ENCODE measurements around the gene WIPF3. TPM values are rescaled to one million over a fixed set of nuclear protein-coding genes. Genes with fewer than 3 reads are reported as not detected.
A peak's percentile ranks its signal among the peaks of the same experiment; 100 is the strongest.

Gene WIPF3
- total and polyA plus RNA-seq, 7 experiments from 2014 or later = 0.08 TPM; not detected in 6

DNA sequence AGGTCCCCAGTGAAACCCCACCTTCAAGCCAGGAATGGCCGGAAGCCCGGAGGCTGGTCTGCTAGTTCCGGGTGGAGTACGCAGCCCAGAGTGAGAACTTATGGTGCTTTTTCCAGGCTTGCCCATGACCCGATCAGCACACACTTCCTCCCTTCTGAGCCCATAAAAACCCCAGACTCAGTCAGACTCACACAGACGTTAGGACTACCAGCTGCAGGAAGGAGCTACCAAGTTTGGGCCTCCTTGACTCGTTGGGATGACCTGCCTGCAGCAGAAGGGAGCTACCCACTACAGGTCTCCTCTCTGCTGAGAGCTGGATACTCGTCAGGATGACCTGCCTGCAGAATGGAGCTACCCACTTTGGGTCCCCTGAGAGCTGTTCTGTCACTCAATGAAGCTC lies 144.2 kb downstream of the WIPF3 start:
- Histone ChIP-seq H3K9me3 (ENCODE audit: control insufficient read depth in 2 of 3, low read length in 3 of 3) (no peaks in the 10 kb centered on the region), H3K36me3 (ENCODE audit: control insufficient read depth in 2 of 3, insufficient read depth in 3 of 3, low read length in 3 of 3) (no peaks in the 10 kb centered on the region), H3K4me1 (ENCODE audit: control insufficient read depth in 2 of 2, insufficient read depth in 2 of 2, low read length in 2 of 2) (no peaks in the 10 kb centered on the region), H3K27me3 (ENCODE audit: control insufficient read depth in 2 of 2, insufficient read depth in 2 of 2, low read length in 2 of 2) (no peaks in the 10 kb centered on the region), H3K4me3 (ENCODE audit: low read length) (no peak overlapping the region), H3K27ac (ENCODE audit: low read depth, low read length) (no peak overlapping the region)
- H3K4me3 Mint-ChIP-seq = no peak overlapping the region
- ATAC-seq = no peak
- peaks cover 0 to 3% (median 3%) of the 10 kb centered on the region in 5 donors for H3K36me3 Mint-ChIP-seq
- peaks cover under 1 to 7% (median 4%) of the 10 kb centered on the region in 7 donors for H3K4me1 Mint-ChIP-seq
- ChIA-PET CTCF (no interaction called here), POLR2A (no interaction called here)
- DNase-seq = no peak
- H3K27me3 Mint-ChIP-seq = peaks cover 0 to 10% (median 3%) of the 10 kb centered on the region in 5 donors
- intact Hi-C loops (cut with micrococcal nuclease) = loop anchor here in 1 of 2 donors (5.0 kb wide), 1 partner anchor 112 kb away; no protein-coding TSS in a partner anchor
- H3K27ac Mint-ChIP-seq = no peak overlapping the region
- peaks cover 0 to 3% (median 0%) of the 10 kb centered on the region in 11 donors for H3K9me3 Mint-ChIP-seq

DNA sequence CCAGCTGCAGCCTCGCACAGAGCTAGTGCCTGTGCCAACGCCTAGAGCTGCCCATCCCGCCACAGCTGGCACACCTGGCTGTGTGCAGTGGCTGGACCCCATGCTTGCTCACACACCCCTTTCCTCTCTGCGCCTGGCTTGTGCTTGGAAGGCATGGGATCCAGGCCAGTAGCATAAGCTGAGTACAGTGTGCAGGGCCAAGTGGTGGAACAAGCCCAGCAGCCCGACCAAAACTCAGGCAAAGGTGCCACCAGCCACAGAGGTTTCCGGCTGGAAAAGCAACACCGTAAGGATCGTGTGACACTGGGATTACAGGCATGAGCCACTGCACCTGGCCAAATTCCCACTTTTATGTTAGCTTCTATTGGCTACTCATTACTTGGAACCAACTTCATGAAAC lies 144.9 kb downstream of the WIPF3 start:
- Histone ChIP-seq H3K4me1 (ENCODE audit: control insufficient read depth in 2 of 2, insufficient read depth in 2 of 2, low read length in 2 of 2) (peaks cover 0 to 5% of the 10 kb centered on the region in 2 donors), H3K9me3 (ENCODE audit: control insufficient read depth in 2 of 3, low read length in 3 of 3) (no peaks in the 10 kb centered on the region), H3K36me3 (ENCODE audit: control insufficient read depth in 2 of 3, insufficient read depth in 3 of 3, low read length in 3 of 3) (no peaks in the 10 kb centered on the region), H3K27ac (ENCODE audit: low read depth, low read length) (no peak overlapping the region), H3K4me3 (ENCODE audit: low read length) (no peak overlapping the region), H3K27me3 (ENCODE audit: control insufficient read depth in 2 of 2, insufficient read depth in 2 of 2, low read length in 2 of 2) (no peaks in the 10 kb centered on the region)
- ChIA-PET POLR2A (no interaction called here), CTCF (no interaction called here)
- no peak overlapping the region for H3K27ac Mint-ChIP-seq
- peaks cover 0 to 10% (median 3%) of the 10 kb centered on the region in 5 donors for H3K27me3 Mint-ChIP-seq
- H3K36me3 Mint-ChIP-seq = peaks cover 0 to 3% (median 3%) of the 10 kb centered on the region in 5 donors
- H3K9me3 Mint-ChIP-seq = peaks cover 0 to 3% (median 0%) of the 10 kb centered on the region in 11 donors
- DNase-seq (no peak), ATAC-seq (no peak)
- no peak overlapping the region for H3K4me3 Mint-ChIP-seq
- peaks cover 6 to 14% (median 11%) of the 10 kb centered on the region in 7 donors for H3K4me1 Mint-ChIP-seq
- intact Hi-C loops (cut with micrococcal nuclease) = loop anchor here in 1 of 2 donors (5.0 kb wide), 1 partner anchor 111 kb away; no protein-coding TSS in a partner anchor

DNA sequence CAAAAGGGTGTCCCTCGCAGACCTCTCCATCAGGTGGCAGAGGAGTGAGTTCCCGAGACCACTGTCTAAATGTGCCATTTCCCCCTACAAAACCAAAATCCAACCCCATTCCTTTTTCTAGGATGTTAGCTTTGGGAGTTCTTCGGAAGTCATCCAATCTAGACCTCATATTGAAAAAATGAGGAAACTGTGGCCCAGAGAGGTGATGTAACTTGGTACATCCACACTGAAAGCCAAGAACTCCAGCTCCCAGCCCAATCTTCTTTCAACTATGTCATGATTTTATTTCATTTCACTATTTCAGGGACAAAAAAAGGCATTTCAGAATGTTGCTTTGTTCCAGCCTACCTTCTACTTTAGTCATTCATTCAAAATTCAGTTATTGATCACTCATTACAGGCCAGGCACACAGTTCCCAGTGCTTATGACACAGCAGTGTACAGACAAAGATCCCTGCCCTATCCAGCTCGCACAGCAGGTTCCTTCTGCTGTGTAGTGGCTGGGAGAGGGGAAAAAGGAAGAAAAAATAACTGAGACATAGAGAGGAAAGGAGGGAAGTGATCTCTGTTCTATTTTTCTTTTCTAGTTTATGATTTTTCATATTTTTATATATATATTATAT lies 147.5 kb downstream of the WIPF3 start:
- peaks cover 0 to 3% (median 3%) of the 10 kb centered on the region in 5 donors for H3K36me3 Mint-ChIP-seq
- Histone ChIP-seq H3K27me3 (ENCODE audit: control insufficient read depth in 2 of 2, insufficient read depth in 2 of 2, low read length in 2 of 2) (no peaks in the 10 kb centered on the region), H3K27ac (ENCODE audit: low read depth, low read length) (no peak overlapping the region), H3K4me1 (ENCODE audit: control insufficient read depth in 2 of 2, insufficient read depth in 2 of 2, low read length in 2 of 2) (peaks cover 0 to 8% of the 10 kb centered on the region in 2 donors), H3K4me3 (ENCODE audit: low read length) (no peak overlapping the region), H3K9me3 (ENCODE audit: control insufficient read depth in 2 of 3, low read length in 3 of 3) (no peaks in the 10 kb centered on the region), H3K36me3 (ENCODE audit: control insufficient read depth in 2 of 3, insufficient read depth in 3 of 3, low read length in 3 of 3) (no peaks in the 10 kb centered on the region)
- ATAC-seq = no peak
- no peak overlapping the region for H3K4me3 Mint-ChIP-seq
- peaks cover 0 to 7% (median 3%) of the 10 kb centered on the region in 5 donors for H3K27me3 Mint-ChIP-seq
- POLR2A ChIA-PET = interaction anchor here (0.9 kb wide), 1 partner anchor 17 kb away, joined by 5 read pairs; no protein-coding TSS in a partner anchor
- no peak overlapping the region for H3K27ac Mint-ChIP-seq
- no peak for DNase-seq
- H3K4me1 Mint-ChIP-seq = peaks cover 9 to 20% (median 15%) of the 10 kb centered on the region in 7 donors
- intact Hi-C loops (cut with micrococcal nuclease) = loop anchor here in 1 of 2 donors (5.0 kb wide), 1 partner anchor 108 kb away; no protein-coding TSS in a partner anchor
- CTCF ChIA-PET = interaction anchor here (1.2 kb wide), 1 partner anchor 108 kb away, joined by 3 read pairs; no protein-coding TSS in a partner anchor
- H3K9me3 Mint-ChIP-seq = peaks cover 0 to 3% (median 0%) of the 10 kb centered on the region in 11 donors

DNA sequence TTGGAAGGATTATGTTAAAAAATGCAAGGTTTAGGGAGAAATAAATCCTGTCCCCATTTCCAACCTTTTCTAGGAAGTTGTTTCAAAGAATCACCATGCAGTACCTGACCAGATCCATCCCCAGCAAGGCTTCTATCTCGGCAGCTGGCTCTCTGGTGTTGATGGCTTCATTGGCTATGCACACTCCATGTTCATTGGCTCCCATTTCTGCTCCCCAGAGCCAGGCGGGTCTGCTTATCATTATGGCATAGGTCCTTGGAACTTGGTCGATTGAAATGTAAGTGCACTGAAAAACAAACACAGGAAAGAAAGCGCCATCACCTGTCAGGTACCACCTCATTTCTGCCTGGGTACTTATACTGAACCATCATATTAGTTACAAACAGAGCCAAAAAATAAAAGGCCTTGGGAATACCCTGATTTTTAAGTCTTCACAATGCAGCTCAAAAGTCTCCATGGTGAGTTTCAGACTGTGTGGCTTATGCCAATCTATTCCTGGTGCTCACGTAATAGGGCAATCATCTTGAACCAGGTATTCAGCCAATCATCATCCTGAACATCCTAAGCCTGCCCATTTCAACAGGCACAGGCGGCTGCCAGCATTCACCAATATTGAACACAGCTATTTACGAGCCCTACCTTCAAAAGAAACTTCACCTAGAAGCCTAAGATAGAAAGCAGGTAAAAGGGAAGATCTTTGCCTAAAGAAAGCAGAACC lies 148.9 kb downstream of the WIPF3 start:
- no peak for DNase-seq
- Mint-ChIP-seq H3K36me3 (peaks cover 0 to 4% (median 3%) of the 10 kb centered on the region in 5 donors), H3K9me3 (peaks cover 0 to 3% (median 0%) of the 10 kb centered on the region in 11 donors), H3K27me3 (peaks cover 0 to 13% (median 4%) of the 10 kb centered on the region in 5 donors), H3K4me3 (no peak overlapping the region), H3K4me1 (peaks cover 9 to 20% (median 15%) of the 10 kb centered on the region in 7 donors), H3K27ac (no peak overlapping the region)
- ChIA-PET CTCF (interaction anchor here (1.2 kb wide), 1 partner anchor 106 kb away, joined by 3 read pairs; no protein-coding TSS in a partner anchor), POLR2A (no interaction called here)
- Histone ChIP-seq H3K36me3 (ENCODE audit: control insufficient read depth in 2 of 3, insufficient read depth in 3 of 3, low read length in 3 of 3) (no peaks in the 10 kb centered on the region), H3K9me3 (ENCODE audit: control insufficient read depth in 2 of 3, low read length in 3 of 3) (no peaks in the 10 kb centered on the region), H3K4me3 (ENCODE audit: low read length) (no peak overlapping the region), H3K4me1 (ENCODE audit: control insufficient read depth in 2 of 2, insufficient read depth in 2 of 2, low read length in 2 of 2) (peaks cover 0 to 8% of the 10 kb centered on the region in 2 donors), H3K27ac (ENCODE audit: low read depth, low read length) (no peak overlapping the region), H3K27me3 (ENCODE audit: control insufficient read depth in 2 of 2, insufficient read depth in 2 of 2, low read length in 2 of 2) (no peaks in the 10 kb centered on the region)
- intact Hi-C loops (cut with micrococcal nuclease) = no loop called here
- no peak for ATAC-seq

DNA sequence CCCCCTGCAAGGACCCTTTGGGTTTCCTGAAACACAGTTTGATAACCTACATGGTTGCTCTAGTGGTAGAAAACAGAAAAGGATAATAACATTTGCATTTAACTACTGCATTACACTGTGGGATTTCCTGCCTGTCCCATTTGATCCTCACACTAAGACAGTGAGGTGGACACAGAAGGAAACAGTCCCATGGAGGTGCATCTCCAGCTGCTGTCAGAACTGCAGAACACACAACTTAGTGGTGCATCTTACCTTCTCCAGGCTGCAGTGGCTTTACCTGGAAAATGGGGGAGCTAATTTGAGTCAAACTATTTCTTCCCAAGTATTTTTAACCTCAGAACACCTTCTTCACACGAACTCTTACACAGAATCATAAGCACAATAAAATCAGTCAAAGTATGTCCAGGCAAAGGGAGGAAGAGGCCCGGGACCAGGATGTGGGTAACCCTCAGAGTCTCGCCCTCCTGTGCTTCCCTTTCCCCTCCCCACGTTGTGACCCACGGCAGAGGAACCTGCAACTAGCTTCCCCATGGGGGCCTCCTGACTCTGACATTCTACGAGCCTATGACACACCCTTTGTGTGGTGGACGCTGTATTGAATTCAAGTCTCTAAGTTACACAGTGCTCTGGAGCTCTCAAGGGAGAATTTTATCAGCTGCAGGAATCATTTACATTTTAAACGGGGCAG lies 149.6 kb downstream of the WIPF3 start:
- peaks cover 0 to 13% (median 4%) of the 10 kb centered on the region in 5 donors for H3K27me3 Mint-ChIP-seq
- peaks cover 9 to 20% (median 15%) of the 10 kb centered on the region in 7 donors for H3K4me1 Mint-ChIP-seq
- intact Hi-C loops (cut with micrococcal nuclease) = no loop called here
- H3K27ac Mint-ChIP-seq = peak overlapping the region in 3 of 9 donors; percentile 15 to 68 (median 58)
- ATAC-seq = peak; percentile 87
- Histone ChIP-seq H3K27ac (ENCODE audit: low read depth, low read length) (no peak overlapping the region), H3K4me1 (ENCODE audit: control insufficient read depth in 2 of 2, insufficient read depth in 2 of 2, low read length in 2 of 2) (peaks cover 0 to 8% of the 10 kb centered on the region in 2 donors), H3K36me3 (ENCODE audit: control insufficient read depth in 2 of 3, insufficient read depth in 3 of 3, low read length in 3 of 3) (no peaks in the 10 kb centered on the region), H3K9me3 (ENCODE audit: control insufficient read depth in 2 of 3, low read length in 3 of 3) (no peaks in the 10 kb centered on the region), H3K4me3 (ENCODE audit: low read length) (no peak overlapping the region), H3K27me3 (ENCODE audit: control insufficient read depth in 2 of 2, insufficient read depth in 2 of 2, low read length in 2 of 2) (no peaks in the 10 kb centered on the region)
- POLR2A ChIA-PET = no interaction called here
- H3K36me3 Mint-ChIP-seq = peaks cover 0 to 4% (median 3%) of the 10 kb centered on the region in 5 donors
- DNase-seq = peak in 1 of 9 donors; percentile 7
- peak overlapping the region in 6 of 10 donors; percentile 5 to 51 (median 18) for H3K4me3 Mint-ChIP-seq
- H3K9me3 Mint-ChIP-seq = peaks cover 0 to 3% (median 0%) of the 10 kb centered on the region in 11 donors
- CTCF ChIA-PET = no interaction called here

DNA sequence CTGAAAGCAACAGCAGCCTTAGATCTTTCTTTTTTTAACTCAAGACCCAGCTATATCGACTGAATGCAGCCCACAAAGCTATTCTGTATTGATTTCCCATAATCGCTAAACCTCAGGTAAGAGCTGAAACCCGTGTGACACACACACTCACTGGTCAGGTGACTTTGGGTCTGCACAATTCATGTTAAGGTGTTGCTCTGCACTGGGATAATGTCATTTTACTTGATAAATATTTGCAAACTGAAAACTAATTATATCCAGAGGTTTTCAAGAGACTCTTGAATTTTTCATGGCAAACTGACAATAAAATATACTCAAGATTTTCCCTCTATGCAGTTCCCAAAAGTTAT lies 150.2 kb downstream of the WIPF3 start:
- POLR2A ChIA-PET = no interaction called here
- intact Hi-C loops (cut with micrococcal nuclease) = no loop called here

More for the DNA sequence above, 150.2 kb downstream of the WIPF3 start:
- CTCF ChIA-PET = no interaction called here
- peak overlapping the region in 3 of 10 donors; percentile 8 to 51 (median 46) for H3K4me3 Mint-ChIP-seq
- no peak for ATAC-seq
- peaks cover 0 to 8% of the 10 kb centered on the region in 2 donors for H3K4me1 ChIP-seq (ENCODE audit: control insufficient read depth in 2 of 2, insufficient read depth in 2 of 2, low read length in 2 of 2)
- H3K27ac Mint-ChIP-seq = peak overlapping the region in 1 of 9 donors; percentile 68
- no peak for DNase-seq
- H3K9me3 Mint-ChIP-seq = no peaks in the 10 kb centered on the region
- H3K36me3 Mint-ChIP-seq = peaks cover 0 to 4% (median 0%) of the 10 kb centered on the region in 5 donors
- no peaks in the 10 kb centered on the region for H3K9me3 ChIP-seq (ENCODE audit: control insufficient read depth in 2 of 3, low read length in 3 of 3)
- H3K27me3 ChIP-seq (ENCODE audit: control insufficient read depth in 2 of 2, insufficient read depth in 2 of 2, low read length in 2 of 2) = no peaks in the 10 kb centered on the region
- H3K4me3 ChIP-seq (ENCODE audit: low read length) = no peak overlapping the region
- peaks cover 9 to 20% (median 15%) of the 10 kb centered on the region in 7 donors for H3K4me1 Mint-ChIP-seq
- H3K36me3 ChIP-seq (ENCODE audit: control insufficient read depth in 2 of 3, insufficient read depth in 3 of 3, low read length in 3 of 3) = no peaks in the 10 kb centered on the region
- H3K27me3 Mint-ChIP-seq = peaks cover 0 to 10% (median 3%) of the 10 kb centered on the region in 5 donors
- no peak overlapping the region for H3K27ac ChIP-seq (ENCODE audit: low read depth, low read length)

Measured in naive thymus-derived CD4-positive, alpha-beta T cell (primary cell).